ENCODE measurements around the gene PAGE2B. TPM values are rescaled to one million over a fixed set of nuclear protein-coding genes. Genes with fewer than 3 reads are reported as not detected.

Gene PAGE2B
- total and polyA plus RNA-seq, 9 of the 15 experiments (the other 6 are each of a cell fraction or from before 2014, with no cell fraction given): 1.8 to 36.0 (median 16.5) TPM

DNA sequence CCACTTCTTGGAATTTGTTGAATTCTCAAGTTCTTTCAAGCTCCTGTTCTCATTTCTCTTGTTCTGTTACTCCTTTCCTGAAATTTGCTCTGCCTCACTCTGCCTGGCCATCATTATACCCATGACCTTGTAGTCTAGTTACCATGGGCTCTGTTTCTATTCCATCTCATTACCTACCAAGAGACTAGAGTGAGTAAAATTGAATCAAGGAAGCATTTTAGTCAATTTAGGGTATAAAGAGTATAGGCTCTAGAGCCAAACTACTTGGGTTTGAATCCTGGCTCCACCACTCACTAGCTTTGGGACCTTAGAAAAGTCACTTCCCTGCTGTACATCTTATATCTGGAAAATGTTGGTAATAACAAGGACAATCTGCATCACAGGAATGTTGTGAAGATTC is 46.2 kb upstream of the PAGE2B start (continued):
- TF ChIP-seq, protein P1, sequence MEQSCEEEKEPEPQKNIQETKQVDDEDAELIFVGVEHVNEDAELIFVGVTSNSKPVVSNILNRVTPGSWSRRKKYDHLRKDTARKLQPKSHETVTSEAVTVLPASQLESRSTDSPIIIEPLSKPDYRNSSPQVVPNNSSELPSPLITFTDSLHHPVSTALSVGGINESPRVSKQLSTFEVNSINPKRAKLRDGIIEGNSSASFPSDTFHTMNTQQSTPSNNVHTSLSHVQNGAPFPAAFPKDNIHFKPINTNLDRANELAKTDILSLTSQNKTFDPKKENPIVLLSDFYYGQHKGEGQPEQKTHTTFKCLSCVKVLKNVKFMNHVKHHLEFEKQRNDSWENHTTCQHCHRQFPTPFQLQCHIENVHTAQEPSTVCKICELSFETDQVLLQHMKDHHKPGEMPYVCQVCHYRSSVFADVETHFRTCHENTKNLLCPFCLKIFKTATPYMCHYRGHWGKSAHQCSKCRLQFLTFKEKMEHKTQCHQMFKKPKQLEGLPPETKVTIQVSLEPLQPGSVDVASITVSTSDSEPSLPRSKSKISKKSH (CRISPR knock-in tag; IDR thresholded peaks at IDR 0.05): no peak
- TF ChIP-seq, protein P2, sequence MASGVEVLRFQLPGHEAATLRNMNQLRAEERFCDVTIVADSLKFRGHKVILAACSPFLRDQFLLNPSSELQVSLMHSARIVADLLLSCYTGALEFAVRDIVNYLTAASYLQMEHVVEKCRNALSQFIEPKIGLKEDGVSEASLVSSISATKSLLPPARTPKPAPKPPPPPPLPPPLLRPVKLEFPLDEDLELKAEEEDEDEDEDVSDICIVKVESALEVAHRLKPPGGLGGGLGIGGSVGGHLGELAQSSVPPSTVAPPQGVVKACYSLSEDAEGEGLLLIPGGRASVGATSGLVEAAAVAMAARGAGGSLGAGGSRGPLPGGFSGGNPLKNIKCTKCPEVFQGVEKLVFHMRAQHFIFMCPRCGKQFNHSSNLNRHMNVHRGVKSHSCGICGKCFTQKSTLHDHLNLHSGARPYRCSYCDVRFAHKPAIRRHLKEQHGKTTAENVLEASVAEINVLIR (CRISPR knock-in tag; IDR thresholded peaks at IDR 0.05): no peak
- no peak for TF ChIP-seq E2F3 (CRISPR knock-in tag; IDR thresholded peaks at IDR 0.05)
- no peak for TF ChIP-seq ZNF586 (CRISPR knock-in tag; conservative IDR thresholded peaks at IDR 0.05)
- TF ChIP-seq PRPF4 (IDR thresholded peaks at IDR 0.05; ENCODE audit: insufficient read depth, low read depth, low read length, poor library complexity, severe bottlenecking): no peak
- TF ChIP-seq XRCC5 (IDR thresholded peaks at IDR 0.05; ENCODE audit: low read depth, low read length): no peak
- no peak for TF ChIP-seq TRIM28 (IDR thresholded peaks at IDR 0.05)

DNA sequence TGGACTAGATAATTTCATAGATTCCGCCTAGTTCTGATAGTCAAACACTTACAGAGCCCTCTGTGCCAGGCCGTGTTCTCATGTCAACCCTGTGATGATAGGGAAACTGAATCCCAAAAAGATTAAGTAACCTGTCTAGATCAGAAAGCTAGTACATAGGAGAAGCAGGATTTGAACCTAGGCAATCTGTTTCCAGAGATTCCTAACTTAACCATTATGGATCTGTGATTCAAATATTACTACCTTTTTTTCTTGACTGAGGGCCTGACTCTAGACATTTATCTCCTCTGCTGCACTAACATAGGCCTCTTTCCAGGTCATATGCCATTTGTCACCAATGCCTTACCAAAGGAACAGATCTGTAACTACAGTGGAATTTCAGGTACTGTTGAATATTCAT is 45.5 kb upstream of the PAGE2B start:
- H3K4me3 ChIP-seq: no peak overlapping the region
- ChIA-PET CTCF (ENCODE audit: low intra/inter-chr PET ratio) (no interaction called here), POLR2A (interaction anchor here (1.0 to 1.9 kb wide), 2 partner anchors 14 to 20 kb away, joined by 3 to 8 read pairs; no protein-coding TSS in a partner anchor)
- peak overlapping the region; percentile 50 for H3K4me2 ChIP-seq (ENCODE audit: insufficient read depth, low read length)
- H3K36me3 ChIP-seq (ENCODE audit: control insufficient read depth, insufficient read depth, low read length): no peaks in the 10 kb centered on the region; the same call in 2 of the 3 replicates
- H2AFZ ChIP-seq (ENCODE audit: low read depth, low read length): no peak overlapping the region
- no peaks in the 10 kb centered on the region for H3K9me3 ChIP-seq (replicated peaks; ENCODE audit: control insufficient read depth, insufficient read depth, low read depth, low read length)
- H4K20me1 ChIP-seq (replicated peaks; ENCODE audit: control insufficient read depth, insufficient read depth, low read length): no peaks in the 10 kb centered on the region
- FAIRE-seq: no peak
- H3K9me1 ChIP-seq (ENCODE audit: control insufficient read depth, insufficient read depth, low read length): no peaks in the 10 kb centered on the region
- in situ Hi-C loops (cut with MboI) (no loop called here), intact Hi-C loops (cut with micrococcal nuclease) (loop anchor here (2.0 kb wide), 1 partner anchor 92 kb away; no protein-coding TSS in a partner anchor)
- peaks cover 9 to 36% of the 10 kb centered on the region in 2 experiments; a peak in 4 of 5 replicates for H3K4me1 ChIP-seq (replicated peaks in 1 of 2; ENCODE audit: control insufficient read depth in 2 of 2, insufficient read depth in 2 of 2, low read length in 2 of 2)
- H3K9ac ChIP-seq (ENCODE audit: insufficient read depth in 1 of 2, low read depth in 2 of 2, low read length in 2 of 2): peak overlapping the region in 1 of 2 experiments; percentile 39; a peak in 2 of 4 replicates
- peaks cover 17% of the 10 kb centered on the region for H3K79me2 ChIP-seq (ENCODE audit: control insufficient read depth, insufficient read depth, low read length)
- no TSS peak for BruUV-seq (replicated peaks)
- no peak for ATAC-seq
- H3K27ac ChIP-seq (ENCODE audit: extremely low read depth, low read depth, low read length): no peak overlapping the region; the same call in 2 of the 3 replicates
- 25% methylated on average over 2 of the region's 2 CpGs for WGBS (ENCODE audit: insufficient coverage, low coverage, missing lambda C conversion rate)
- H3K27me3 ChIP-seq (ENCODE audit: control insufficient read depth in 2 of 2, insufficient read depth in 2 of 2, low read length in 2 of 2): no peaks in the 10 kb centered on the region
- DNase-seq (ENCODE audit: extremely low read depth in 1 of 4, low spot score in 3 of 4): no peak
- TF ChIP-seq, protein P3, sequence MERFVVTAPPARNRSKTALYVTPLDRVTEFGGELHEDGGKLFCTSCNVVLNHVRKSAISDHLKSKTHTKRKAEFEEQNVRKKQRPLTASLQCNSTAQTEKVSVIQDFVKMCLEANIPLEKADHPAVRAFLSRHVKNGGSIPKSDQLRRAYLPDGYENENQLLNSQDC (CRISPR knock-in tag; IDR thresholded peaks at IDR 0.05): no peak
- TF ChIP-seq CC2D1A (IDR thresholded peaks at IDR 0.05): no peak
- TF ChIP-seq SREBF2 (CRISPR knock-in tag; IDR thresholded peaks at IDR 0.05): no peak
- no peak for TF ChIP-seq ZBTB11 (CRISPR knock-in tag; IDR thresholded peaks at IDR 0.05)
- TF ChIP-seq SMARCA5 (IDR thresholded peaks at IDR 0.05): no peak
- TF ChIP-seq SP2 (IDR thresholded peaks at IDR 0.05; ENCODE audit: extremely low read depth, low read depth, low read length, poor library complexity, severe bottlenecking): no peak
- TF ChIP-seq CBX3 (IDR thresholded peaks at IDR 0.05; ENCODE audit: borderline replicate concordance in 1 of 2, low read length in 2 of 2): no peak
